HUES6 (cell line): ENCODE data around the gene TSHZ3.

Source experiments
- H3K27ac ChIP-seq: 2 replicates; pipeline ENCODE4 v1.7.0; 2013; ENCODE audit warnings: low read depth, mild to moderate bottlenecking, low read length, inconsistent platforms
- H3K27me3 ChIP-seq: 2 replicates; pipeline ENCODE4 v1.6.1; 2013; ENCODE audit warnings: low read length; ENCODE audit not compliant: control insufficient read depth, insufficient read depth
- H3K36me3 ChIP-seq: 2 replicates; pipeline ENCODE4 v1.6.1; 2013; ENCODE audit warnings: low read length; ENCODE audit not compliant: control insufficient read depth, insufficient read depth
- H3K4me1 ChIP-seq: 2 replicates; pipeline ENCODE4 v1.6.1; 2013; ENCODE audit warnings: low read length; ENCODE audit not compliant: control insufficient read depth, insufficient read depth
- H3K4me3 ChIP-seq: 2 replicates; pipeline ENCODE4 v1.5.1; 2013; ENCODE audit warnings: low read depth, low read length
- H3K9ac ChIP-seq: one replicate; pipeline ENCODE4 v1.6.1; 2013; ENCODE audit warnings: mild to moderate bottlenecking, low read length
- H3K9me3 ChIP-seq: 2 replicates; pipeline ENCODE4 v1.6.1; 2013; ENCODE audit warnings: low read depth, low read length; ENCODE audit not compliant: control insufficient read depth, insufficient read depth

TSHZ3 gene

GRCh38 chr19:31296741-31297390 lies 52.4 kb downstream of the TSHZ3 start:
- Histone ChIP-seq H3K27me3 (no peaks in the 10 kb centered on the region), H3K9ac (no peak overlapping the region), H3K4me1 (no peaks in the 10 kb centered on the region), H3K9me3 (no peaks in the 10 kb centered on the region), H3K36me3 (no peaks in the 10 kb centered on the region), H3K27ac (no peak overlapping the region), H3K4me3 (no peak overlapping the region)

- Histone ChIP-seq H3K9ac (no peak overlapping the region), H3K4me1 (no peaks in the 10 kb centered on the region), H3K36me3 (no peaks in the 10 kb centered on the region), H3K4me3 (no peak overlapping the region), H3K27ac (no peak overlapping the region), H3K9me3 (no peaks in the 10 kb centered on the region), H3K27me3 (no peaks in the 10 kb centered on the region)
Measured at GRCh38 chr19:31294189-31294588, 55.0 kb downstream of the TSHZ3 start.

- Histone ChIP-seq H3K4me1 (no peaks in the 10 kb centered on the region), H3K27me3 (no peaks in the 10 kb centered on the region), H3K4me3 (no peak overlapping the region), H3K9me3 (no peaks in the 10 kb centered on the region), H3K27ac (no peak overlapping the region), H3K36me3 (no peaks in the 10 kb centered on the region), H3K9ac (no peak overlapping the region)
Measured at GRCh38 chr19:31292639-31293185, 56.5 kb downstream of the TSHZ3 start.

- Histone ChIP-seq H3K9me3 (no peaks in the 10 kb centered on the region), H3K4me3 (no peak overlapping the region), H3K27ac (no peak overlapping the region), H3K27me3 (no peaks in the 10 kb centered on the region), H3K36me3 (no peaks in the 10 kb centered on the region), H3K9ac (no peak overlapping the region), H3K4me1 (no peaks in the 10 kb centered on the region)
Measured at GRCh38 chr19:31290931-31291590, 58.2 kb downstream of the TSHZ3 start.

GRCh38 chr19:31289976-31290375 lies 59.3 kb downstream of the TSHZ3 start:
- H3K9me3 ChIP-seq = no peaks in the 10 kb centered on the region
- H3K36me3 ChIP-seq = no peaks in the 10 kb centered on the region
- H3K27ac ChIP-seq = no peak overlapping the region
- H3K4me1 ChIP-seq = no peaks in the 10 kb centered on the region
- no peak overlapping the region for H3K9ac ChIP-seq
- no peak overlapping the region for H3K4me3 ChIP-seq
- H3K27me3 ChIP-seq = no peaks in the 10 kb centered on the region

- no peak overlapping the region for H3K27ac ChIP-seq
- no peaks in the 10 kb centered on the region for H3K27me3 ChIP-seq
- no peaks in the 10 kb centered on the region for H3K36me3 ChIP-seq
- no peaks in the 10 kb centered on the region for H3K9me3 ChIP-seq
- H3K4me3 ChIP-seq = no peak overlapping the region
- no peak overlapping the region for H3K9ac ChIP-seq
- H3K4me1 ChIP-seq = no peaks in the 10 kb centered on the region
Measured at GRCh38 chr19:31289381-31289880, 59.8 kb downstream of the TSHZ3 start.

GRCh38 chr19:31286491-31286890 lies 62.7 kb downstream of the TSHZ3 start:
- no peak overlapping the region for H3K27ac ChIP-seq
- no peak overlapping the region for H3K4me3 ChIP-seq
- H3K27me3 ChIP-seq = no peaks in the 10 kb centered on the region
- 0 out of 2 replicates have a peak, but pooled peaks cover 2% of the 10 kb centered on the region for H3K4me1 ChIP-seq
- H3K36me3 ChIP-seq = no peaks in the 10 kb centered on the region
- H3K9ac ChIP-seq = no peak overlapping the region
- no peaks in the 10 kb centered on the region for H3K9me3 ChIP-seq

- Histone ChIP-seq H3K9ac (no peak overlapping the region), H3K36me3 (no peaks in the 10 kb centered on the region), H3K27me3 (no peaks in the 10 kb centered on the region), H3K4me1 (0 out of 2 replicates have a peak, but pooled peaks cover 2% of the 10 kb centered on the region), H3K4me3 (no peak overlapping the region), H3K27ac (no peak overlapping the region), H3K9me3 (no peaks in the 10 kb centered on the region)
Measured at GRCh38 chr19:31285744-31286143, 63.5 kb downstream of the TSHZ3 start.

GRCh38 chr19:31284621-31285020 lies 64.6 kb downstream of the TSHZ3 start:
- Histone ChIP-seq H3K27ac (no peak overlapping the region), H3K4me1 (0 out of 2 replicates have a peak, but pooled peaks cover 2% of the 10 kb centered on the region), H3K27me3 (no peaks in the 10 kb centered on the region), H3K36me3 (no peaks in the 10 kb centered on the region), H3K9me3 (no peaks in the 10 kb centered on the region), H3K4me3 (no peak overlapping the region), H3K9ac (no peak overlapping the region)

- Histone ChIP-seq H3K36me3 (peaks cover 5% of the 10 kb centered on the region), H3K9me3 (no peaks in the 10 kb centered on the region), H3K27me3 (no peaks in the 10 kb centered on the region), H3K4me1 (0 out of 2 replicates have a peak, but pooled peaks cover 2% of the 10 kb centered on the region), H3K9ac (no peak overlapping the region), H3K4me3 (no peak overlapping the region), H3K27ac (no peak overlapping the region)
Measured at GRCh38 chr19:31283701-31284100, 65.5 kb downstream of the TSHZ3 start.

- H3K4me1 ChIP-seq = 0 out of 2 replicates have a peak, but pooled peaks cover 2% of the 10 kb centered on the region
- no peaks in the 10 kb centered on the region for H3K9me3 ChIP-seq
- no peak overlapping the region for H3K27ac ChIP-seq
- no peak overlapping the region for H3K9ac ChIP-seq
- H3K27me3 ChIP-seq = no peaks in the 10 kb centered on the region
- peaks cover 11% of the 10 kb centered on the region for H3K36me3 ChIP-seq
- H3K4me3 ChIP-seq = no peak overlapping the region
Measured at GRCh38 chr19:31282346-31282745, 66.9 kb downstream of the TSHZ3 start.
